ENCODE measurements around the gene SLC16A8.

SLC16A8 gene

DNA sequence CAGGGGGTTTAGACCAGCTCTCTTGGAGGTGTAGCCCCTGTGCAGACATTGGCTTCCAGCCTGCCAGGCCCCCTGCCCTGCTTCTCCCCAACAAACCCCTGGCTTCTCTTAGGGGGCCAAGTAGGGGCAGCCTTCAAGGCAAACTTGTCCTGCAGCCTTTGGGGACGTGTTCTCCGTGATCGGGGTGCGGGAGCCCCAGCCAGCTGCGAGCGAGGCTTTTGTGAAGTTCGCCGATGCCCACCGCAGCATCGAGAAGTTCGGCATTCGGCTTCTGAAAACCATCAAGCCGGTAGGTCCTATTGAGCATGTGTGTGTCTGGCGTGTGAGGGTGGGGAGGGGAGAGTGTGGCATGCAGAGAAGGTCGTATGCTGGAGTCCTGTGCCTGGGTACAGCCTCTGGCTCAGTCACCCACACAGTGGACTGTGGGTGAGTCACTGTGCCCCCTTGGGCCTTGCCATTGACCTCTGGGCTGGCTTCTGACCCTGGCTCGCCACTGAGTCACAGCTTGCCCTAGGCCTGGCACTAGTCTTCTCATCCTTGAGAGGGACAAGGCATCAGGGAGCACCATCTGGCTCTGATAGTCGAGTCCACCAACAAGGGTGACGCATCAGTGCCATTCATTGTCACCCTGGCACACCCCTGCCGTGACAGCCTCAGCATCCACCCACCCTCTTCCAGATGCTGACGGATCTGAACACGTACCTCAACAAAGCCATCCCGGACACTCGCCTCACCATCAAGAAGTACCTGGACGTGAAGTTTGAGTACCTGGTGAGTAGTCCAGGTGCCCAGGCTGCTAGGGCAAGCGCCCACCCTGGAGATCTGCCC is 11.4 kb downstream of the SLC16A8 start:
- DNase-seq (ENCODE audit: low spot score) = no peak

DNA sequence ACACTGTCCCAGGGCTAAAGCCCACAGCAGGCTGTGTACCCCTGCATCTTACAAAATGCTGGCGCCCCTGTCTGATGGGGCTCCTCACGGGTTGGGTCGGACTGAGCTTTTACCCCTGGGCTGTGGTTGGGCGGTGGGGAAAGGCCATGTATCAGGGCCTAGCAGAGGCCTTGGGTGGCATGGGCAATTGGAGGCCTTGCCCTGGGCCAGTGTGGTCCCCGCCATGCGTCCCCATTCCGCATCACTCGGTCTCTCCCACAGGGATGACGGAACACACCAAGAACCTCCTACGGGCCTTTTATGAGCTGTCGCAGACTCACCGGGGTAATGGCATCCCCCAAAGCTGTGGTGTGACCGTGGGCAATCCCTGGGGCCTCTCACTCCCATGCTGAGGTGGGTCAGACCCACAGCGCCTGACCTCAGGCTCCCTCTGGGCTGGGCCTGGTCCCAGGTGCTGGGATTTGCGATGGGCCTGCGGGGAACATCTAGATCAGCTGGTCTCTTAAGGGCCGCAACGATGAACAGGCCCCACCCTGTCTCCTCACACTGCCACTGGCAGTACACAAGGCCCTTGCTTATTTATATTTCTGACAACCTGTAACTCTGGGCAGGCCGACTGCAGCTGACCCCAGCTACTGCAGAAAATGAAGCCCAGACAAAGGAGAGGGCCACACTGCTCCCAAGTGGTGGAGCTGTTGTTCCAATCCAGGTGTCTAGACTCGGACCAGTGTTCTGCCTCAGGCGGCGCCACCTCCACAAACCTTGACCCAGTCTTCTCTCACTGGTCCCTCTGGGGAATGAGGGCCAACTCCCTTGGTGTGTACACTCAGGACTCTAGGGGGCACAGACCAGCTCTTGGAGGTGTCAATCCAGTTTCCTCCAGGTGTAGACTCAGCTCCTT is 12.3 kb downstream of the SLC16A8 start:
- DNase-seq (ENCODE audit: low spot score) = no peak

DNA sequence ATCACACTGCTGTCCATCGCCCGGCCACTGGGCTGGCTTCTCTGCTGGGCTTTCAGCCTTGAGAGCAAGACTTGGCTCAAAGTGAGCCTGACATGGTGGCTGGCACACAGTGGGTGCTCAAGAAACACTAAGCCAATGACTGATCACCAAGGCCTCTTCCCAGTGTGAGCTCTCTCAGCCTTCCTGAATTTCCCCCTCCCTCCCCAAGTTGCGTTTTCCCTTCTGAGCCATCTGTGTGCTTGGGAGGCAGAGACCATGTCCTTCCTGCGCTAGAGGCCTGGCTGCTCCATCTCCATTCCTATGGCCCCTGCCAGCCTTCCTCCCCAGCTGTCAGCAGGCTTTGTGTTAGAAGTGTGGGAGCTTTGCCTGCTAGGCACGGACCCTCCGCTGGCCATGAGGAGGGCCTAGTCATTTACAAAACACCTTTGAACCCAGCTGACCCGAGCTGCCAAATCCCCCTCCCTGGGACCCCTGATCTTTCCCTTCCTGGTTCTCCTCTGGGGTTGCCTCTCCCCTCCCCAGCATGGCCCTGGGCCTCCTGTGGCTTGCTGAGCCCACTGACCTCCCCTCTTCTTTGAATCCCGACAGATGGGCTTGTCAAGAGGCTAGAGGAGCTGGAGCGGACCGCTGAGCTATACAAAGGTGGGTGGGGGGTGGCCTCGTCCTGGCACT is 13.6 kb downstream of the SLC16A8 start:
- DNase-seq (ENCODE audit: low spot score) = no peak

DNA sequence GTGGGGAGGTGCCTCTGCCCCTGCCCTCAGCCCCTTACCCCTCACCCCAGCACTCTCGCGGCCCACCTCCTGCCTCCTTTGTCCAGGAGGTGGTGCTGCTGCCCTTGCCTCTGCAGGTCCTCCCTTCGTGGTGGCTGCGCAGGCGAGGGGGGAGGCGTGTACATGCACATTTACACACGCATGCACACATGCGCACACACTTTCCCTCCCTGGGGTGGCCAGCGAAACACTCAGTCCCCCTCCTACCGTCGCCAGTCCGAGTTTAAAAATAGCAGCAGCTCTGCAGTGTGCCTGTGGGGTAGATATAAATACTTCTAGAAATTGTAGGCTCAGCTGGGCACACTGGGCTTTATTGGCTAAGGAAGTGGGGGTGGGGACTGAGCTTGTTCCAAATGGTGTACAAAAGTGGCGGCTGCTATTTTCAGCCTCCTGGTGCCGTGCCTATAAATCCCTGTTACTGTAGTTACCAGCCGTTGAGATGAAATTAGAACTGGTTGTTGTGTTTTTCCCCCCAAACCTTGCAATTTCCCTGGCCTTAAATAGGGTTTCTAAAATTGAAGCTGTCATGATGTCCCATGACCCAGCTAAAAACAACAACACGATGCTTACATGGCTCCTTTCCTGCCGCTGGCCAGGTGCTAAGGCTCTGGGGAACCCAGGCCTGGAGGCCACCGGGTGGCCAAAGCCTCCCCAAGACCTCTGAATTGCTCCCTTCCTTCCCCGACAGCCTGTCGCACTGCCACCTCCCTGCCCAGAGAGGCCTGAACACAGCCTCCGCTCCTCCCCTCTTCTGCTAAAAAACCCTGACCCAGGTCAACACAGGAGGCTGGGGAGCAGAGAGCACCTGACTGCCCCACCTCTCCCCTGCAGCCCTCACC is 14.4 kb downstream of the SLC16A8 start:
- no peak for DNase-seq (ENCODE audit: low spot score)

DNA sequence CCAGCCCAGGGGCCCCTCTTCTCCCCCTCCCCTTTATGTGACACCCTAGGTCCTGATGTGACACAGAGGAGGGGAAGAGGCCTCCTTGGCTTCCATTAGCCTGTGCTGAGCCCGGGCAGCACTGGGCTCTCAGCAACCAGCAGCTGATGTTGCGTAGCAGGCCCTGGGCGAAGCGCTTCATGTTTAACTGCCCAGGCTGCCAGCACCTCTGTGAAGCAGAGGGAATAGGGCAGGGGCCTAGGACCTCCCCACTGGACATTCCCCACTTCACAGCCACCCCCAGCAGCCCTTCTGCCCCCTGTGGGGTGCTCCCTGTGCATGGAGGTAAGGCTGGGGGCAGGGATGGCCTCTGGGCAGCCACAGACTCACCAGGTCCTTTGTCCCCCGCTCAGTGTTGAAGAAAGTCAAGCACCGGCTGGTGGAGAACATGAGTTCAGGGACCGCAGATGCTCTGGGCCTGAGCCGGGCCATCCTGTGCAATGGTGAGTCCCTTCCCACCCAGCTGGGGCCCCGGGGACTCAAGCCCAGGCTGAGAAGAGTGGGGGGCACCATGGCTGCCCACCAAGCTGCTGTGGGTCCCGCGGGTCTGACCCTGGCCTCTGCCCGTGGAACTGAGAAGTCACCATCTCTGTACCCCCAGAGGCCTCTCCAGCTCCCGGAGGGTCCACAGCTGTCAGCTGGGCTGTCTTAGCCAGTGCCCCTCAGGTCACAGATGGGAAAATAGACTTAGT is 15.2 kb downstream of the SLC16A8 start:
- DNase-seq (ENCODE audit: low spot score) = no peak

DNA sequence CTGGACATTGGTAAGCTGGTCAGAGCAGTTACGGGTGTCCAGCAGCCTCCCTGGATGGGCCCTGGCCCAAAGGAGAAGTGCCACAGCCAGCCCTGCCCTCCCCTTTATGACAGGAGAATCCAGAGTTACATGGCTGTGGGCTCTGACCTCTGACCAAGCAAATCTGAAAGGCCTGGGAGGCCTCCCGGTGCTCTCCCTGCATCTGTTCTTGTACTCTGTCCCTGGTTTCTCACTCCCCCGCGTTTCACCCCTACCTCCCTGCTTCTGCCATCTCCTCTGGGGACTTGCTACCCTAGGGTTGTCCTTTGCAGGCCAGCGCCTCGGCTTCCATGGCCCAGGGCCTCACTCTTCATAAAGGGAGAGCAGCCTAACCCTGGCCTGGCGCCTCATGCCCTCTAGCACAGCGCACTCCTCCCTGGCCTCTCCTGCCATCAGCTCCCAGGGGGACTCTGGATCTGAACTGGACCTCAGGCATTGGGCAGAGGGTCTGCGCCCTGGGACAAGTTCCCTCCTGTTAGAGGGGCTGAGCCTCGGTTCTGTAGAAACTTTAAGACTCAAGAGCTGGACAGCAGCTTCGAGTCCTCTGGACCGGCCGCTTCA is 16.1 kb downstream of the SLC16A8 start:
- DNase-seq (ENCODE audit: low spot score) = no peak

DNA sequence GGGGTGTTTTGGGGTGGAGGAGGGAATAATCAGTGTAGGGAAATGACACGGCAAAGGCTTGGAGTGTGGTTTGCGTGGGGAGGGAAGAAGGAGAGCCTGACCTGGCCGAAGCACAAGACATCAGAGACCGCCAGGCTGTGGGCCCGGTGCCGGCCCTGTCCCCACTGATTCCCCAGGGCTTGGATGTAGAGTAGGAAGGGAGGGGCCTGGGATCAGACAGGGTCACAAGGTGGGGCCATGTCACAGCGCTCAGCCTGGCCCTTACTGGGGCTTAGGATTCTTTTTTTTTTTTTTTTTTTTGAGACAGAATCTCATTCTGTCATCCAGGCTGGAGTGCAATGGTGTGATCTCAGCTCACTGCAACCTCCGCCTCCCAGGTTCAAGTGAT is 17.0 kb downstream of the SLC16A8 start:
- no peak for DNase-seq (ENCODE audit: low spot score)

DNA sequence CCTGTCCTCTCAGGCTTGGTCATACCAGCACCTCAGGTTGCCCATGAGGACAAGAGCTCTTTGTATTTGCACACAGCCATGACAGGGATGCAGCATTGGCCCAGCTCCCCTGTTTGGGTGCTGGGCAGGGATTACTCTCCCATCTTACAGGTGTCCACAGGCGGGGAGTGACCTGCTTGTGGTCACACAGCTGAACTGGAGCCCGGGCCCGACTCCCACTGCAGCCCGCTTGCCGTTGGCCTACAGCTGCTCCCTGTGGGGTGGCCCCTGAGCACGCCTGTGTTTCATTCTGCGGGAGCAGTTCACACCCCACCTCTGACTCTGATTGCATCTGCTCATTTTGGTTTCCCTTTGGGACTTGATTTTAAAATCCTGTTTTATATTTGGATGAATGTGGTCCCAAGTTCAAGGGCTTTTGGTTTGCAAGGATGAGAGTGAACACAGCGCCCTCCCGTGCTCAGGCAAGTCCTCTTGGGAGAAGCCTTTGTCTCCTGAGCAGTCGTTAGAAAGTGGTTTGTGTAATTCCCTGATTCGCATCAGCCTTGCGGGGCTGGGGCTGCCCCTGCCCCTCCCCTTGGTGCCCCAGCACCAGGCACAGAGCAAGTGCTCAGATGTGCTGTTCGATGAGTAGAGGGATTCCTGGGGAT is 17.5 kb downstream of the SLC16A8 start:
- DNase-seq (ENCODE audit: low spot score) = no peak

DNA sequence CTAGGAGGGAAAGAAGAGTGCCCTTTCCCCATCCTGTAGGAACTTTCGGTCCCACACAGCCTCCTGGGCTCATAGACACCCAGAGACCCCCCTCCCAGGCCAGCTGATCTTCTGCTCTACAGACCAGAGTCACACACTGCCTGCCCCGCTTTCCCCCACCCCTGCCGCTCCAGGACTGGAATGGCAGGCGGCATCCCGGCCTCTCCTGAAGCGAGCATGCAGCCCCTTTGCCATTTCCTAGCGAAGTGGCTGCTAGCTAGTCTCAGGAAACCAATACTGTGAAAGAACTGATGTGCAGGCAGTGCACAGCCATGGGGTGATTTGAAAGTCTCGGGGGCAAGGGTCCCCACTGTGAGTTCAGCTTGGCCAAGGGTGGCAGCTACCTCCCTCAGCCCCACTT is 18.4 kb downstream of the SLC16A8 start:
- DNase-seq (ENCODE audit: low spot score) = no peak

DNA sequence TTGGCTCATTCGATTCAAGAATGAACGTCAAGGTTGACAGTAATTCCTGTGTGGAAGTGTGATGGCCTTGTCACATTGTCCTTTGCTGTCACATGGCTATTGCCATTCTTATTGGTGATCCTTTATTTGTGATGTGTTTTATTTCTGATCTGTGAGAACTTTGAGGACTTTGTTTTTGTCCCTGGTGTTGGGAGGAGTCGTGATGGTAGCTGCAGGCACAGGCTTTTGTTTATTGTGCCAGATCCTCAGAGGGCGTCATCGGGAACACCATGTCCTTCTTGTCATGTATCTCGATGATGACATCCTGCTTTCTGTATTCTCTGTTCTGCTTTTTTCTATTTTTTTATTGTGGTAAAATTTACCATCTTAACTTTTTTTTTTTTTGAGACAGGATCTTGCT is 21.2 kb downstream of the SLC16A8 start:
- no peak for DNase-seq (ENCODE audit: low spot score)

DNA sequence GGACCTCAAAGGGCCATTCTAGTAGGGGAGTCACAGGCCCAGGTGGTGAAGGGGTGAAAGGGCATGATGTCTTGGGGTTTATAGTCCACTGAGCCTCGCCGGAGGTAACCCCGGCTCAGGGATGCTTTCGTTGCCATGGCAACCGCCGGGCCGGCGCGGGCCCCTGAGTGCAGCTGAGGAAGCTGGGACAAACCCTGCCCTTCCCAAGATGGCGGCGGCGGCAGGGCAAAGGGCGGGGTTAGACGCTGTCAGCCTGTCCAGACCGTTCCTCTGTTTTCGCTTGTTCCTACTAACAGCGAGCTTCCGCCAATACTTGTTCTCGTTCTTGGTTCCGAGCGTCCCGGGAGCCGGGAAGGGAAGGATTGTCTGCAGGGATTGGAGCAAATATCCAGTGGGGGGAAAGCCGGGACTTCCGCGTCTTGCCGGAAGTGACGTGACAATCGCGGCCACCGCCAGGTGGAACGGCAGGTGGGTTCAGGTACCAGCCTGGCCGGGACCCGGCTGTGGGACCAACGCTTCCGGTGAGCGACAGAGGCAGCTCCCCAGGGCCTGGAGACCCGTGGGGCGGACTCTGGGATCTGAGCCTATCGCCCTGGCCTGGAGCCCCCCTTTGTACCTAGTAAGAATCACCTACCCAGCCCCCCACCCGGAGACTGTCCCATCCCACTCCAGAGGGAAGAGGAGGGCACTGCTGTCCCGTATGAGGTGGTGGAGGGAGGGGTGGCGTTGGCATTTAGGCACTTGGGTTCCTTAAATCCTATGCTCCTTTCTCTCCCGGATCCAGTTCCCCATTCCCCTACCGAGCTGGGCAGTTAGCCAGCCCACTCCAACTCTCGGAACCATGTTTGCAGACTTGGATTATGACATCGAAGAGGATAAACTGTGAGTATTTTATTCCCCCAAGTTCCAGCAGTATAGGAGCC is 26.8 kb downstream of the SLC16A8 start, which contains the start of gene PICK1:
PICK1 (plus strand) TSS at position 436 of the 923 bp plus-strand sequence; CDS start at position 842, 406 bp downstream.
- peak; percentile 75 for DNase-seq (ENCODE audit: low spot score)

DNA sequence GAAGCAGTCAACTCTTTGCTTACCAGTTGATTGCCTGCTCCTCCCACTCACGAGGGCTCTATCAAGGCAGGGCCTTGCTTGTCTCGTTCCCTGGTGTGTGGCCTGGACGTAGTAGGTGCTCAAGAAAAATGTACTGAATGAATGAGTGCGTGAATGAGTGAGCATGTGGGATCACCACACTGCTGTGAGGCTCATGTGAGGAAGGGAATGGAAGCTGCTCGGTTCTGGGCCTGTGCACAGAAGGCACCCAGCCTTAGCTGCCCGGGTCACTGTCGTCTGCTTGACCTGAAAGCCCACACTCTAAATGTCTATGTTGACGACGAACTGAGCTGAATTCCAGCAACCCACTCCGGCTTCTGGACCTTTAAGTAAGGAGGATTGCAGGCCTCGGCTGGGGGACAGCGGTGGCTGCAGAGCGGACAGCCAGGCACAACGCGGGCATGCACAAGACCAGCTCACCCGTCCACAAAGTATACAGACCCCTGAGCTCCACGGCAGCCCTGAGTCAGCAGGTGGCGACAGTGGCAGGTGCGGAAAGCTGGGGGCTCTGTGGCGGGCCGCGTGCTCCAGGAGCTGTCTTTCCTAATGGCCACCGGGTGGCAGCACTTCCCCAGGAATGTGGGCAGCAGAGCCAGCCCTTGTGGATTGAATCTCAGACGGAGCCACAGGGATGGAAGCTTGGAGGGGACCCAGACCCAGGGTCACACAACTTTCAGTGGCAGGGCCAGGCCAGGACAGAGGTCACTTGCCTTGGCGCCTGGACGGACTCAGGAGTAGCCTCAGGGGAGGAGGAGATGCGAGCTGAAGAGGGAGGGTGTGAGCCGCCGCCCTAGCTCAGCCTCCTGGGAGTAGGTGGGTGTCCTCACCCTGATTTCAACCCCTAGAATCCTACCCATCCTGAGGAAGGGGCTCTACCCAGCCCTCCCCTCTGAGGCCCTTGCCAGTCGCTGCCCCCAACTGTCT is 31.8 kb downstream of the SLC16A8 start:
- DNase-seq (ENCODE audit: low spot score) = peak; percentile 76

DNA sequence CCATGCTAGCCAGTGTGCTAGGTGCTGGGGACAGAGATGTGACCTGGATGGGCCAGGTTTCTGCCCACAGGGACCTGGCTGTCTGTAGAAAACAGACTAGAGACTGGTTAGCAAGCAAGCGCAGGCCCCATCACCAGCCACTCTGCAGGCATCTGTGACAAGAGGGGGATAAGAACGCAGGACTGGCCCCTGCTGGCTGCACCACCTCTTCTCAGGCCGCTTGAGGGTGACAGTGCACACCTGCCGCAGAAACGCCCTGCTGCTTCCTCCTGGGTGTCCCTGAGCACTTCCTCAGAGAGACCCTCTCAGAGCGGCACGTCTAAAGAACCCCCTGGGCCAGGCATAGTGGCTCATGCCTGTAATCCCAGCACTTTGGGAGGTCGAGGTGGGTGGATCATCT is 32.7 kb downstream of the SLC16A8 start:
- no peak for DNase-seq (ENCODE audit: low spot score)

DNA sequence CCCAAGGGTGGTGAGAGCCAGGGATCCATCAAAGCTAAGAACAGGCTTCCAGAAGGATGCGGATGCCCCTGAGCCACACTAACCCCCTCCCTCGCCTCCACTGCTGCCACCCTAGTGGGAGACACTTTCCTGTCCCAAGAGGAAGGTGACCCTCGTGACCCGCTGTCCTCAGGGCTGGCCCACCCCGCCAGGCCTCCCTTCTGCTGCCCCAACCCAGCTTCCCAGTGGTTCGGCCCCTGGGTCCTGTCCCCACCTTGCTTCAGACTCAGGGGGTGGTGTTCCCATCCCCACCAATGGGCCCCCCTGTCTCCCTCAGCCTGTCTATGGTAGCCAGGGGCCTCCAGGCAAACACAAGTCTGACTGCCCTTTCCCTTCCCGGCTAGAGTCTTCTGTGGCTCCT is 33.3 kb downstream of the SLC16A8 start:
- no peak for DNase-seq (ENCODE audit: low spot score)

DNA sequence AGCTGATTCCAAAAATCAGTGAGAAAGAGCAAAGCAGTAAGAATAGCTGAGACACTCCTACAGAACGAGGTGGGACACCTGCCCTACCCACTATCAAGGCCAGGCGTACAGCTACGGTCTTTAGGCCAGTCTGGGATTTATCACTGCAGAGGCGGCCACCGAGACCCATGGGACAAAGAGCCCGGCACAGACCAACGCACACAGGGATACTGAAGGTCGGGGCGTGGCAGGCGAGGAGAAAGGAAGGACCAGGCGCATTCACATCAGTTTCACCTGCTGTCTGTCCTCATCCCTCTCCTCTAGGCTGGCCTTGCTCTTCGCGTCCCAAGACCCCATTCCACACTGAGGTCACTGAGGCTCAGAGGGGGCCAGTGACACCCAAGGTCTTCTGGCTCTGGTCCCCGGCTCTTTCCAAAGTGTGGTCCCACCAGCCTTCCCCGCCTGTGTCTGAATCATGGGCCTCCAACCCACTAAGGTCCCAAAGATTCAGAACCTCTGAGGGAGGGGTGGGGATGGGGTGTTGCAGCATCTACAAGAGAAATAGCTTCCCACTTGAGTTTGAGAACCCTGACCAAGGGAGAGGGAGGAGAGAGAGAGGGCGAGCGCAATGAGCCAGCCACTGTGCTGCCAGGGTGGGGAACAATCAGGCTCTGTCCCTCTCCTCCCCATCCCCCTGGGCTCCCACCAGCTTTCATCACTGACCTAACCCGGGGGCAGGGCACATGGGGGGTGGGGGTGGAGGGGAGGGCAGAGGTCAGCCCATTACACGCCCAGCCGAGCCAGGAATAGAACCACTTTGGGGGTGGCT is 34.0 kb downstream of the SLC16A8 start:
- no peak for DNase-seq (ENCODE audit: low spot score)

DNA sequence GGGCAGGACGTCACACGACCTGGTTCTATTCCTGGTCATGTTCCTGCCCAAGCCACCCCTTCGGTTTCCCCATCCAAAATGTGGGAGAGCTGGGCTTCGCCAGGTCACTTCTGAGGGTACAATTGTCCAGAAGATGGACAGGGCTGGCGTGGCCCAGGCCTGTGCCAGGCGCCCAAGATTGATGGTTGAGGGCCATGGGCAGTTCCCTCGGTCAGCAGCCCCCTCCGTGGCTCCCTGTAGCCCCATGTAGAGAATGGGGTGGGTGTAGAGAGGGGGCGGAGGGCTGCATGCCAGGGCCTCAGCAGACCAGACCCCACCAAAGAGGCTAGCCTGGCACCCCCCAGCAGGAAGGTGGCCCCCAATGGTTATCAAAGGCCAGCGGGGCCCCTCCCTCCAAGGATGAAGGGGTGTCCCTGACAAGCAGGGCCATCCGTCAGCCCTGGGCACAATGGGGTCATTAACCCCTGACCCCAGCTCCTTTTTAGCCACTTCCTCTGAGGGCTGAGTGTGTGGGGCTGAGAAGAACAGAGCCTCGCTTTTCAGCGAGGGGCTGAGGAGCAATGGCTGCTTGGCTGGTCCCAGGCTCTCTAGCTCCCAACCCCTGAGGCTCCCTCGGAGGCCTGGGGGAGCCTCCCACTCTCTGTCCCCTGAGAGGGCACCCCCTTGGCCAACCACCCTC is 37.8 kb downstream of the SLC16A8 start:
- DNase-seq (ENCODE audit: low spot score) = no peak

All from CD4-positive, alpha-beta T cell treated with Interleukin-15 for 4 hours (primary cell).